CD1c-positive myeloid dendritic cell (primary cell): ENCODE measurements around the gene ATP2B3.

ENCODE experiments used
- DNase-seq: peaks from one replicate; pipeline ENCODE4 v3.0.0-alpha.2; 2016; ENCODE audit errors: extremely low spot score

The ATP2B3 gene

GRCh38 chrX:153614818-153615217 lies 97.4 kb downstream of the ATP2B3 start:
- DNase-seq = no peak

DNA sequence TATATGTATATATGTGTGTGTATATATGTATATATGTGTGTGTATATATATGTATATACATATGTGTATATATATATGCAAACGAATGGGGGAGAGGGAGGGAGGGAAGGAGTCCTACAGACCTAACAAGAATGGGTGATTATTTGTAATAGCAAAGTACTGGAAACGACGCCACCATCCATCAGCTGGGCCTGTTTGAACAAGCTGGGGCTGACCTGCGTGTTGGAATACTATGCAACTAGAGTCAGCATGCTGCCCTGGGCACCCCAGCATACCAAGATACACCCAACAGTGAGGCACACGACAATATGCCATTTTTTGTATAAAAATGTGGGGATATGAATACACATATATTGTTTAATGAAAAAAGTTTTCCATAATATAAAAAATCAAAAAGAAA lies 103.1 kb downstream of the ATP2B3 start:
- no peak for DNase-seq

- no peak for DNase-seq
Measured at GRCh38 chrX:153621949-153622598, 104.6 kb downstream of the ATP2B3 start.

DNA sequence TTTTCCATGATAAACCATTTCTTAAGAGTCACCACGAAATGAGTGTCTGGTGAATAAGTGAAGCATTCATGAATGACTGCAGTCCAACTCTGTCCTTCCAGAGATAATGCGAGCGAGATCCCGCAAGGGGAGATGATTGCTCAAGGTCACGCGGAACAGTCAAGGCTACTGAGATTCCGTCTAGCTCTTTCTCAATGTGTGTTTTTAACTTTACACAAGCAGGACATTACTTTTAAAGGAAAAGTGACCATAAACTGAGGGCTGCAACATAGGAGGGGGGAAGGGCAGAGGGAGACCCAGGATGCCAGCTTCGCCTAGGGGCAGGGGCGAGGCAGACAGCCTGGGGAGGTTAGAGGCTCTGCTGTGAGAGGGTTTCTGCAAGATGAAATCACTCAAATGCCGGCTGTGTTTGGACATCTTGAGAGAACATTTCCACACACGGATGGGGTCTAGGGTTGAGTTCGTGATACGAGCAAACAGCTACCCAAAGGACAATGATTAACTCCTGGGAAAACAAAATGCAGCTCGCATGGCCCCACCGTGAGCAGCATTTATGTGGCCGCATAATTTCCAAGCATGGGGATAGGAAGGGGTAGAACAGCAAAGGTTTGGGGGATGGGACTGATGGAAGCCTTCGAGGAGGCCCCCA lies 105.3 kb downstream of the ATP2B3 start:
- DNase-seq = no peak

- DNase-seq = no peak
Measured at GRCh38 chrX:153623310-153624029, 106.0 kb downstream of the ATP2B3 start.

- DNase-seq = no peak
Measured at GRCh38 chrX:153624196-153625091, 107.0 kb downstream of the ATP2B3 start.

DNA sequence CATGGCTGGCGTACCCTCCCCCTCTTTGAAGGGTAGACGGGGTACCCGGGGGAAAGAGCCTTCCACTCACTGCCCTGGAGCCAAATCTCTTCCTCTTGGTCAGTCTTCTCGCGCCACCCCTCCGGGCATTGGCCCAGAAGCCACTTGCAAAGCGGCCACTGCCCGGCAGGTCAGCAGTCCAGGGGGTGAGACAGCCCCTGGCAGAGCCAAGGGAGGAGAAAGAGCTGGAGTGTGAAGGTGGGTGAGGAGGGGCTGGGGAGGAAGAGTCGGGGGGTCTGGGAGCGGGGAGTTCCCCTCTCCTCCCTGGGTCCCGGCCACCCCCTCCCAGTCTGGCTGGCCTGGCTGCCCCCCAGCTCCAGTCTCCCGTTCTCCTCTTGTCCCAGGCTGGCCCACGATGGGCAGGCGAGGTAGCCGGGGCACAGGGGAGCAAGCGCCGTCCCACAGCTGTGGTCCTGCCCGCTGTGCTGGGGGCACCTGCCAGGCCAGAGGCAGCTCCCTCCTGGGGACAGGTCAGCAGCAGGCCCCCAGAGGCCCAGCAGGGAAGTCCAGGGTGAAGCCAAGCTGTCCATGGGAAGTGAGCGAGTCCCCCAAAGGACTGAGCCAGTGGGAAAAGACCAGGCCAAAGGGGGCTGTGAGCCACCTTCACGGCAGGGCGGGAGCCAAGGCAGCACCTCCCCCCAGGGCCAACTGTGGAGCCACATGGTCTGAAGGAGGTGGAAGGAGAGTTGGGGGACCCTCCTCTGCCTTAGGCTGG lies 108.0 kb downstream of the ATP2B3 start:
- no peak for DNase-seq

DNA sequence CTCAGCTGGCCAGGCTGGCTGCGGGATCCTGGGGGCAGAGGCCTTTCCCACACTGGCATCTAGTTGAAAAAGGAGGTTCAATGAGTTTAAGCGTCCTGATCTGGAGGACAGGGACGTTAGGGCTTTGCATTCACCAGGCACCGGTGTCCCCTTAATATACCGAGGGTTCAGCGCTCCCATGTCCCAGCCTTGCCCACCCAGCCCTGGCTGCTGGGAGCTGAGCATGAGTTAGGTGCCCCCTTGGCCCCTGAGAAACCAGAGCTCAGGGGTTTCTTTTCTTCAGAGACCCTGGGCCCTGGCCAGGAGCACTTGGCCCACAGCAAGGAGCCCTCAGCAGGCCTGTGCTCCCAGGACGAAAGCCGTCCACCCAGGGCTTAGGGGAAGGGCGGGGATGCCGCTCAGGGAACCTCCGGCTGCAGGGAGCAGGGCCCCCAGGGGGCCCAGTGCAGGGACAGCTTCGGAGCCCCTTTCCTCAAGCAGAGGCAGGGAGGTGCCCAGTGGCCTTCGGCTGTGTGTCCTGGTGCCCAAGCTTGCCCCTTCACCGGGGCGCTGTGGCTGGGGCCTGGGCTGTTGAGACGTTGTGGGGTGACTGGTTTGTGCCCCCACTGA lies 108.7 kb downstream of the ATP2B3 start:
- no peak for DNase-seq

DNA sequence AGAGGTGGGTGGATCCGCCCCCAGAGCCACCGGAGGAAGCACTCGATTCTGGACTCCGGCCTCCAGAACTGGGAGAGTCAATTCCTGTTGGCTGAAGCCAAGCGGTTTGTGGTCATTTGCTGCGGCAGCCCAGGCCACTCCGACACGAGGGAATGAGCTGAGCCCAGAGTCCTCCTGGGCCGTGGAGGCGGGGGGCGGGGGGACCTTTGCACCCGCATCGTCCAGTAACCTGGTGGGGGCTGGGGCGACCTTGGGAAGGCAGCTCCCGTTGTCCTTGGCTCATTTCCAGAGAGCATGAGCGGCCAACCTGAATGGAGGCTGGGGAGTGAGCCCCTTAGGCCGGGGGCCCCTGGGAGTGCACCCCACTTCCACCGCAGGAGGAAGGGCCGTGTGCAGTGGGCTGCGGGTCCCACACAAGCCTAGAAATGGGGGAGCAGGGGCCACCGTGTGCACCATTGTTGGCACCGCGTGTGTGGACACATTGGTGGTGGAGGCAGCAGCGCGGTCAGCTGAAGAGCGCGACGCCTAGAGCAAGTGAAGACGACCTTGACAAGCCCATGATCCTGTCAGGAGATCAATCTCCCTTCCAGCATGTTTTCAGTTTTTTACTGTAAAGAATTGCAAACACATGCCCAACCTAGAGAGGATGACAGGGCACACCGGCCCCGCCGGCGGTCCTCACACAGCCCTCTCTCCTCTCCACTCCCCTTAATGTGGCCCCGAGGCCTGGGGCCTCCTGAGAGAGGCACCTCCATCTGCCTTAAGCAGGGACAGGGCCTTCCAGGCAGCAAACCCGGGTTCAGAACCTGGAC lies 109.6 kb downstream of the ATP2B3 start:
- no peak for DNase-seq

GRCh38 chrX:153627675-153628111 lies 110.3 kb downstream of the ATP2B3 start:
- no peak for DNase-seq

GRCh38 chrX:153628129-153628528 lies 110.7 kb downstream of the ATP2B3 start:
- no peak for DNase-seq

GRCh38 chrX:153628665-153629064 lies 111.2 kb downstream of the ATP2B3 start:
- DNase-seq = no peak

GRCh38 chrX:153631346-153631745 lies 113.9 kb downstream of the ATP2B3 start:
- DNase-seq = no peak

- DNase-seq = no peak
Measured at GRCh38 chrX:153631907-153632594, 114.6 kb downstream of the ATP2B3 start.
